Stimulated activated CD4-positive, alpha-beta T cell treated with anti-CD3 and anti-CD28 coated beads, TNF-alpha, amount 100 ng/mL, for 48 hours (primary cell): ENCODE results near the gene KIAA1210.

ENCODE experiments used
- DNase-seq, 3 donors: peaks; one replicate each; pipeline ENCODE4 v3.0.0-alpha.2; 2020; ENCODE audit warnings: low read depth in 3 of 3

Gene KIAA1210

DNA sequence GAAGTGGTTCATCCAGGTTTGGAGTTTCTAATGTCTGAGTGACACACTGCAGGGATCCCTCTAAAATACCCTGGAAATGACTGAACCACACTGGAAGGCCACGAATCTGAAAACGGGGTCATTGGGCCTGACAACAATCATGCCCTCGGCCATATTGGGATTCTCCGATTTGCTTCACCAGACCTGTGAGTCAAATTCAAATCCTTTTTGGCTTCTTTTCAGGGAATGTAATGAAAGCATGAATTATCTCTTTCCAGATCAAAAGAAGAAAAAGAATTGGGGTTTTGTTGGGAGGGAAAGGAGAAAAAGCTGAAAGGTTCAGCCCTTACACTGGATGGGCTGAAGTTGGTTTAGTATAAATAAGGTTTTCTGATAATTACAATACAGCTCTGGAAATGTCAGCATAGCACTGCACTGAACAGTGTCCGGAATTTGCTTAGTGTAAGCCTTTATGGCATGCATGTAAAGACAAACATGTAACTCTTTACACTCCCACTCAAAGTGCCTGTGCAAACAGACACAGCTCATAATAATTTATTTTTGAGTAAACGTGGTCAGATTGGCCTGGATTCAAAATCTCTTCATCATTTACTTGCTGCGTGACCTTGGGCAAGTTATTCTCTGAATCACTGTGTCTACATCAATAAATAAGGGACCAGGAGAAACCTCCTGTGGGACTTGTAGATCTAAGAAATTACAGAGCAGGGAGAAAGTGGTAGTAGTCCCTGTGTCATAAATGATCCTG is 33.4 kb downstream of the KIAA1210 start:
- DNase-seq = no peak

DNA sequence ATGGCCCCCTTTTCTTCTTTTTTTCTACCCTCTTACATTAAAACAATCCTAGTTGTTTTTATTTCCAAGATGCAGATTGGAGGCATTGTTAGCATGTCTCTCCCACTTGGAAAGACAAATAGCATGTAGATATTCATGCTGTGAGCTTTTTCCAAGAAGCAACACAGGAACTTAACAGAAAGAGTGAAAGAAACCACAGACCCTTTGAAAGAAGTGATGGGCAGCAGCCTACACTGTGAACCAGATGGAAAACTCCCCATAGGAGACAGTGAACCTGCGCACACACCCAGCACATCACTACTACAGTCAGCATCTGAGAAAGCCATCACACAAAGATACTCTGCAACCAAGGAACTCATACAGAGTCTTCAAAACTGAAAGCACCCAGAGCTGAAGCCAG is 37.0 kb downstream of the KIAA1210 start:
- DNase-seq = no peak

DNA sequence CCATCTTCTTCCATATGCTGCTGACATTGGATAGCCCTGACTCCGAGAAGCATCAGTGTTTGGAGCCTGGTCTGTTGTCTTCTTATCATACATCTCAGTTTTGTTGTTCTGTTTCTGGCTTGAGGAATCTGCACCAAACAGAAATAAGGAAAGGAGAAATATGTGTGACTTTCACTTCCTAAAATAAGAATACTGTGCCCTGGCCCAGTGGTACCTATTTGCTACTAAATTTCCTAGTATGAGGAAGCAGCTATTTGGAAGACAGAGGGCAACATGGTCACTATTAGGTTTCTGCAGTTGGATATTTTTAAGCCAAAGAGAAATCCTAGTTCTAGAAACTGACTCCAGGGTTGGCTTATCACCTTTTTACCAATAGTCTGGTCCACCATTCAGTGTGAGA is 38.0 kb downstream of the KIAA1210 start:
- DNase-seq = no peak

DNA sequence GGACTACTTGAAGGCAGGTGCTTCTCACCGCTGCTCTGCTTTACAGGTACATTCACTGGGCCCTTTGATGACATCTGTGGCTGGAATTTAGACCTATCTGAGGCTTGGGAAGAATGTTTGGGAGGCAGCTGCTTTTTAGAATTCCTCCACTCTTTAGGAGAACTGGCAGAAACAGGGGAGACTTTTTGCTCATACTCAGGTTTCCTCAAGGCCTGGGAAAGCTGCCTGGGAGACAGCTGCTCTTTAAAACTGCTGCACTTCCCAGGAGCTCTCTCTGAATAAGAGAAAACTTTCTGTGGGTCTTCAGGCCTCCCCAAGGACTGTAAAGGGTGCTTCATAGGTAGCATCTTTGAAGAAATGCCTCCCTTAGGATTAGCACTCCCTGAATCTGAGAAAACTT is 40.5 kb downstream of the KIAA1210 start:
- no peak for DNase-seq

DNA sequence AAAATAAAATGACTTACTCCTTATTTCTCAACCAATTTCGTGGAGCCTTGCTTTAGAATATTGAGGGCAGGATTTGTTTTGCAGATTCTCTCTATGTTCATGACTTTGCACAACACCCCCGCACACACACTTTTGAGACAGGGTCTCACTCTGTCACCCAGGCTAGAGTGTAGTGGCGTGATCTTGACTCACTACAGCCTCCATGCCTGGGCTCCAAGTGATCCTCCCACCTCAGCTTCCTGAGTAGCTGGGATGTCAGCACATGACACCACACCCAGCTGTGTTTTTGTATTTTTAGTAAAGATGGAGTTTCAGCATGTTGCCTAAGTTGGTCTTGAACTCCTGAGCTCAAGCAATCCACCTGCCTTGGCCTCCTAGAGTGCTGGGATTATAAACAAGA is 42.8 kb downstream of the KIAA1210 start:
- DNase-seq = no peak

DNA sequence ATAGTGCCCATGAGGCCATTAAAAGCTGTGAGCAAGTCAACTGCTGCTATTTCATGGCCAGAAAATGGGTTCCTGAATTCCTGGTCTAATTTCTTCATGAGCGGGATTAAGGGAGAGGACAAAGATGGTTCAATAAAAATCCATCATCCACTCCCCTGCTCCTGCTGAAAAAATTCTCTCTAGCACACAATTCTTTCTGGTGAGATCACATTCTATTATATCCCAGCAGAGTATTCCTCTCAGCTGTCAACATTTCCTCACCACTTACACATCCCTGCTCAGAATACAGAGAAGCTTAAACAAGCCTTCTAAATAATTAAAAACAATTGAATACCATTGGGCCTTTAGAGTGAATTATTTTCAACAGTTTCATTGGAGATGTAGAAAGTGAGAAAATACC is 45.3 kb downstream of the KIAA1210 start:
- no peak for DNase-seq

DNA sequence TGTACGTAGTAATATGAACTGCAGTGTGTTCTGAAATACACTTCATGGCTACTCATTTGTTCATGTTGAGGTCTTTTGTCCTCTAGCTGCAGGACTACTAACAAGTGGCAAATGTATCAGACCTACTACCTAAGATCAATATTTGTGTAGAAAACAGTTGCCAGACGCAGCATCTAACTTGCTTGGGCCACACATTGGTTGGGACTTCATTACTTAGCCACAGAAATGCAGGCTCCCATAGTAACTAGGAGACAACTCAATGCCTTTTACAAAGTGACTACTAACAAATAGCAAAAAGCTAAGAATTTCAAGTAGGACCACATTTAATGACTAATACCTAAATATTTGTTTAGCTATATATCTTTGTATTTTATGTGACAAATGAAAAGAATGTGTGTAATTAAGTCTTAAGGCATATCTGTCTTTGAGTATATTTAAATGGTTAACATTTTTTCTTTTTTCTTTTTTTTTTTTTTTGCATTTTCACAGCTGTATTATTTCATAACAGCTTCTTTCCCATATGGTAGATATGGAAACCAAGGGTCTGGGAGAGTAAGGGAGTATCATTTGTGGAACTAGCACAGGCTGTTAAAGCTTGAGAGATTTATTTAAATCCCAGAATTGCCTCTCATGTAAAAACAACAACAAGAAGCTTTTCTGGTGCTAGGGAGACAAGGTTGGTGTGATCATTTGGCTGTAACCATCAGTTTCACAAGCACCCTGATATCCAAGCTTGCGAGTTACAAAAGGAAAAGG is 52.2 kb downstream of the KIAA1210 start:
- no peak for DNase-seq

DNA sequence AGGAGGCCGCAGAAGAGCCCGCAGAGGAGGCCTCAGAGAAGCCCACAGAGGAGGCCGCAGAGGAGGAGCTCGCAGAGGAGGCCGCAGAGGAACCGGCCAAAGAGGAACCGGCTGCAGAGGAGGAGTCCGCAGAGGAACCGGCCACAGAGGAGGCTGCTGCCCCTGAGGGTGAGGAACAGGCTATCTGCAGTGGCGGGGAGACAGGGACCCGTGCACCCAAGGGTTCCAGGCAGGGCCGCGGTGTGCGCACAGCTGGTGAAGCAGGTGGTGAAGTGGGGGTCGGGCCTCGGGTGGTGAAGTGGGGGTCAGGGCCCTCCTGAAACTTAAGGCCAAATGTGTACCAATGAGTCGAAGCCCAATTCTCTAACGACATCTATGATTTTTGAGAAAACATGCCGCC is 53.7 kb downstream of the KIAA1210 start:
- DNase-seq = no peak

DNA sequence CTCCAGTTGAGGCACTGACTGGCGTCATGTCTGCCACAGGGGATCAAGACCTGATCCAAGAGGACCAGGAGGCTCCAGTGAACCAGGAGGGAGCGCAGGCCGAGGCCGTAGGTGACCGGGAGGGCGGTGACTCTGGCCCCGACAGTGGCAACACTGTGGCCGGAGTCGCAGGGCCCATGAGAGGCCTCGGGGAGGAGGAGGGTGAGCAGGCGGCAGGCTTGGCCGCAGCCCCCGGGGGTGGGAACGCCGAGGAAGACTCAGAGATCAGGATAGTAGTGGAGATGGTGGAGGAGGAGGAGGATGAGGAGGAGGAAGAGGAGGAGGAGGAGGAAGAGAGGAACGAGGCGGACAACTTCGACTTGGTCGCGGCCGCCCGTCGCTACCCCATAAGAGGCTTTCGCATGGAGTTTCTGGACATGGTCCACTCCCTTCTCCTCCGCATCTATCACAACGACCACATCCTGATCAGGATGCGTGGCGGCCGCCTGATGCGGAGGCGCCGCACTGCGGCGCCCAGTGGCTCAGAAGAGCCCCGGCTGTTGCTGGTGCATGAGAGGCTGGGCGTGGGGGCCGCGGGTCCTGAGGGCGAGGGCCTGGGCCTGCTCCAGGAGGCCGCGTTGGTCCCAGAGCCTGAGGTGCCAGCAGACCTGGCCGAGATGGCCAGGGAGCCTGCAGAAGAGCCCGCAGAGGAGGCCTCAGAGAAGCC is 54.3 kb downstream of the KIAA1210 start:
- DNase-seq = no peak

DNA sequence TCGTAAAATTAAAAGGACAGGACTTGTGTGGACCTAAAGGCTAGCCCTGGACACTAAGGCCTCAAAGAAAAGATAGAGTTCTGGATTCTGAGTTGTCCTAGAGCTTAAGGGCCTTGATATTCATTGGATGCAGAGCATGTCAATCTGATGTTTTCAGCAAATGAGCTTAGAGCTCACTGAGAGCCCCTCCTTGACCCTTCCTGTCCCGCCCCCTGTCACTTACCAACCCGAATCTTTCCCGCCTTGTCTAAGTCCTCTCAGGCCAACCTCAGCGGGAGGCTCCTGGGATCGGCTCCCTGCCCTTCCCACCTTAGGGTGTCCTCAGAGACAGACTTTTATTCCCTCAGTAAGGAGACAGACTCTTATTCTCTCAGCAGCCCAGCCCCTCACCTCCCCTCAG is 54.9 kb downstream of the KIAA1210 start, which contains the start of gene CT47C1:
Gene CT47C1, plus strand, starts transcription at position 250 of the 400 bp plus-strand sequence. CDS start 233 bp downstream, outside the sequence.
- no peak for DNase-seq

DNA sequence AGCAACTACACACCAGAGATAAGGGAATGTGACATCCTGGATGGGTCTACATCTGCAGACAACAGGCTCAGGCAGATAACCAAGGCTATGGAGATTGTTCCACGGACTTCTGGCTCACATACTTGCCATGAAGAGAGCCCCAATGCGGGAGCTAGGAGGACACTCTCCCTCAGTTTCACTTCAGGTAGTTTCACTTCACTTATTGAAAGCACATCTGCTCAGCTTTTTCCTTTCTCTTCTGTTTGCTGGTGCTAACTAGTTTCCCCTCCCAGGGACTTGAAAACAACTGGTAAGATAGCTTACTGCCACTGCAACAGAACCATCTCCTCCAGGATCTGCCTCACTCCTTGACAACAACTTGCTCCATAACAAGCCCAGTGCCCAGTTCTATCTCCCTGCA is 56.2 kb downstream of the KIAA1210 start:
- DNase-seq = no peak

DNA sequence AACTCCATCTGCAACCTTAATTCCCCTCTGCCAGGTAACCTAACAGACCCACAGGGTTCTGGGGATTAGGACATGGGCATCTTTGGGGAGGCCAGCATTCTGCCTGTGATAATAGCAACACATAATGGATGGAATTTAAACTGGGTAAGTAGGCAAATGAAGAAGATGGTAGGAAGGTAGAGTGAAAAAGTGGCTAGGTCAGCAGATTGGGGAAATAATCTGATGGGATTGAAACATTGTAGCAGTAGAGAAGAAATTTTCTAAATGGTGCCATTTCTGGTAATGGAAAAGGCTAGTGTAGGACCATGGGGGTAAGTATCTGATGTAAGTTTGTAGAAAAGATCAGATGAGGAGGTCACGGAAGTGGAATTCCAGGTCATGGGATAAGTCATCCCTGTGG is 57.9 kb downstream of the KIAA1210 start:
- no peak for DNase-seq

DNA sequence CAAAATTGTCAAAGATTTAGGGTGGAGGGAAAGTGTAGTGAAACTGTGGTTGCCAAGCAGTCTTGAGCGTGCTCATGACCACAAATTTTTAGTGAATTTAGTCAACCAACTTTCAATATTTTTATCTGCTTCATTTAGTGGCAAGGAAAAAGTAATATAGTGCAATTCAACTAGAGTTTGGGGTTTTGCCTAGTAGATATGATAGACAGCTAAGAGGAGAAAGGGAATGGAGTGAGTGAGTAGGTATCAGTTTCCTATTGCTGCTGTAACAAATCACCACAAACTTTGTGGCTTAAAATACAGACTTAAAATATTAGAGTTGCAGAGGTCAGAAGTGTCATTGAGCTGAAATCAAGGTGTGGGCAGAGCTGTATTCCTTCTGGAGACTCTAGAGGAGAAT is 58.5 kb downstream of the KIAA1210 start:
- no peak for DNase-seq

DNA sequence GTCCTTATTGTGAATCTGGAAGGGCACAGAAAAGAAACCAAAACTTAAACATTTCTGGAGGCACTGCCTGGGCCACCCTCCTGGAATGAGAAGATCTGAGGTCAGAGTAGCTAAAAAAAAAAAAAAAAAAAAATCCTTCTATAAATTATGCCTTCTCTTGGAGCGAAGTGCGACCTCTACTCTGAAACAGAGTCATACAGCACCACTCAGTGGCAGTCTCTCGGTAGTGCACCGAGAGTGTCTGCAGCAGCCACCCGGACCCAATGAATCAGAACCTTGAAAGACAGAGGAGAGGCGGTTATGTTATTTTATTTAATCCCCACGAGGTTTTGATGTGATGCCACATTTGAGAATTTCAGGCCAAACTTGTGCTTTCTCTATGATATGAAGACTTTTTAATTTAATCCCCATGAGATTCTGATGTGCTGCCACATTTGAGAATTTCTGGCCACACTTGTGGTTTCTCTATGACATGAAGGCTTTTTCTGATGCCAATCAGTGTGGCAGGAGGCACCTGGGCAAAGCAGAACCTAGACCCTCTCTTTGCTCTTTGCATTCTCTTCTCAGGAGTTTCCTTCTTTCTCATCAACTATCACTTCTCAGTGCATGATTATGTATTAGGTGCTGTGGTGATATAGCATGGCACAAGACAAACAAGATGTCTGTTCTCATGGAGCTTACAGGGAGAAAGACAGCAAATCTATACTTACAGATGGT is 60.4 kb downstream of the KIAA1210 start:
- peak; percentile 4 to 36 (median 17) for DNase-seq

DNA sequence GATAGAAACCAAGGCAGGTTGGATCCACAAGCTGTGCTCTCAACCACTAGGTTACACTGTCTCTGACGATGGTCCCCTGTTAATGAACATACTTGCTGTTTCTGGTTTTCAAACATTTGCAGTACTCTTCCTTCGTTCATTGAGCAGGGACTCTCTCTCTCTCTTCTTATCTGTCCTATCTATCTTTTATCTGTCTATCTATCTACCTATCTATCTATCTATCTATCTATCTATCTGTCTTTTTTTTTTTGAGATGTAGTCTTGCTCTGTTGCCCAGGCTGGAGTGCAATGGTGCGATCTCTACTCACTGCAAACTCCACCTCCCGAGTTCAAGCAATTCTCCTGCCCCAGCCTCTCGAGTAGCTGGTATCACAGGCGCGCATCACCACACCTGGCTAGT is 64.2 kb downstream of the KIAA1210 start:
- DNase-seq = no peak

DNA sequence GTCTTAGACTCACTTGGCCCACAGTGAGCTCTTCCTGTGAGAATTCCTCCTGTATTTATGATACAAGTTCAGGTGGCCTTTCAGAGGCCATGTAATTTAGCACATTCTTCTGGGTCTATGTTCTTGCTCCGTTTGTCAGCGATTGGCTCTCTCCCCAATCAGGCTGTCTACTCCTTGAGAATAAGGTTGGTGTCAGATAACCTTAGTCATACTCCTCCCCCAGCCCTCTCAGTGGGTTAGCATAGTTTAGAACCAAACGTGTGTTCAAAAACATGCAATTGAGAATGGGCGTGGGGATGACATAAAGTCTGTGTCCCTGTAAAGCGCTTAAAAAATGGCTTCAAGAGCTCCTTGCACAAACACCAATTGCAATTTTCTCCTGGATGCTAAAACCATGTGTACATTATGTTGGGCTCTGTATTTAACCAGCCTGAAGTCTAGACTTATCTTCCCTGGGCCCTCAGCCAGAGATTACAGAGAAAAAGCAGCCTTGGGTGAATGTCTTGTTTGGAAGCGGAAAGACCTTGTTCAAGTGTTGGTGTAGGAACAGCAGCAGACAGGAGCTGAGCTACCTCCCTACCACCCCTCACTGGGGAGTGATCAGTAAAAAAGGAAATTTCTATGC is 64.8 kb downstream of the KIAA1210 start:
- DNase-seq = no peak

DNA sequence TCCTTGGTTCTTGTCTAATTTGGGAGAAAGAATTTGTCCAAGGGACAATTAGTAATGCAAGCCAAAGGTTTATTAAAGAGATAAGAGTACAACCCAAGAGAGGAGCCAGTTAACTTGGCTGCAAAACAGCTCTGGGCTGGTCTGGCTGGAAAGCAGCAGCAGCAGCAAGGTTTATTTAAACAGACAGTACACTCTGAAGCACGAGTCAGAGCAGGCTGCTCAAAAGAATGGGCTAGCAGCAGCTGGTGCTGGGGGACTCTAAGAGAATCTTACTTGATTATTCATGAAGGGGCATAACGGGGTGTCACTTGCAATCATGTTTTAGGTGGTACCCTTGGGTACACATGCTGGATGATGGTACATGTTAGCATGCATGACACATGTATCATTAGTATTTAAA is 71.9 kb downstream of the KIAA1210 start:
- no peak for DNase-seq

DNA sequence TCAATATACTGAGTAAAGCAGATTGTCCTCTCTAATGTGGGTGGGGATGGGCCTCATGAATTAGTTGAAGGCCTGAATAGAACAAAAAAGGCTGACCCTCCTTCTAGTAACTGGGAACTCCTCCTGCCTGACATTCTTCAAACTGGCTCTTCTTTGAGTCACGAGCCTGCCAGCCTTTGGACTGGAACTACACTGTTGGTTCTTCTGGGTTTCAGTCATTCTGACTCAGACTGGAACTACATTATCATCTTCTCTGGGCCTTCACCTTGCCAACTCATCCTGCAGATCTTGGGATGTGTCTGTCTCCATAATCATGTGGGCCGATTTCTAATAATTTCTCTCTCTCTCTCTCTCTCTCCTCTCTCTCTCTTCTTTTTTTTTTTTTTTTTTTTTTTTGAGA is 81.7 kb downstream of the KIAA1210 start:
- DNase-seq = no peak

DNA sequence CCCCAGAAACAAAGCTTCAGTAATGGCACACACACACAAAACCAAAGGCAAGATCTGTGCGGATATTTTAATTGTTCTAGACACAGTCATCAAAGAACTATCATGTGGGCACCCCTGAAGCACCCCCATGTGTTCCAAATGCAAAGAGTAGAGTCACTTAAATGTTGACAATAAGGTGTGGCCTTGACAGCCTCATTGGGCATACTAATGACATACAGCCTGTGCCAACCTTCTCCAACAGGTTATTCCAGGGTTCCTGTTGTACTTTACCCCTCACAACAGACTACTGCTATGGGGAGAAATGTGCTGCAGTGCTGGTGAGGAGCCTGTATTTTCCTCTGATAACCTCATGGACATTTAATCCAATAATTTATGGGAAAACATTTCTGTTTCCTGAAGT is 84.6 kb downstream of the KIAA1210 start:
- DNase-seq = no peak

DNA sequence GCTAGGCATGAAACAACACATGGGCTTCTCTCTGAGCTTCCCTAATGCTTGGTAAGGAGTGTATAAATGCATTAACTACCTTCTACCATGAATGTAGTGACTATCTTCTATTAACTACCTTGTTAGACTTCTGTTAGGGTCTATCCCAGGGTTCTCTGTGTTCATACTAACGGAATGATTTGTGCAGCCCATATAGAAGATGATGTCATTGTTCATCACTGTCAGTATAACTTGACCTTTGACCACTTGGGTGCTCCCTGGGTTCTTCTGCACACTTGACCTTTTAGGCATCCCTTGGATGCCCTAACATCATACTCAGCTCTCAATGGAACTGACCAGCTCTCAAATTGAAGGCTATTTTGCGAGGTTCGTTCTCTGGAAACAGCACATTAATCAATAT is 85.6 kb downstream of the KIAA1210 start:
- DNase-seq = no peak

DNA sequence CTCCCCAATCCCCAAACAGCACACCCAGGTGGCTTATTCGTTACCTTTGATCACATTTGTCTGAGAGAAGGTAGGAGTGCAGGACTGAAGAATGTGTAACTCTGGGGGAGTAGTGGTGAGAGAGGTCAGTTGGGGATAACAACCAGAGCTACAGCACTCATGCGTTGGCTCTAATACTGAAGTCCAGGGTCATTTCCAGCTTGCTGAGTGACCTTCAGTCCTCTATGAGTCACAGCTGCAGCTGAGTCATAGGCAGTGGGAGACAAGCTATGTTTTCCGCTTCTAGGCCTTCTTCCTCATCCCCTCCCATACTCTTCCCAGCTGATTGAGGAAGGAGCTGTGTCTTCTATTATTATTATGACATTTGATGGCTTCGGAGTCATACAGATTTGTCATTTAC is 86.4 kb downstream of the KIAA1210 start:
- no peak for DNase-seq

DNA sequence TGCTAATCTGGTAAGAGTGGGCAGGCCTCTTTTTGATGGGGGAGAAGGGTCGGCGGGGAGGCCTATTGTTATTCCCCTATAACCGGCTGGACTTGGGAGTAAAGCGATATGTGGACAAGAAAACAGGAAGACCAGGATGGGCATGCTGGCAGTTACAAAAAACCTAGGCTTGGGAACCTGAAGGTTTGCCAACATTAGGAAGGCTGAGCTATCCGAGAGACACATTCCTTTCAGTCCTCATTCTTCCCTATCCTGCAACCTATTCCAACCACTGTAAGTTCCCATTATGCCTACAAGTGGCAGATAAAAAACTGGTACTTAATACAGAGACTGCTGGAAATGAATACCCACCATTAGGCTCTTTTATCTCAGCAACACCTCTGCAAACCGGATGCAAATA is 87.2 kb downstream of the KIAA1210 start:
- no peak for DNase-seq
